DOHH2 (cell line): ENCODE measurements around the gene HIBADH.

ENCODE experiments used
- EZH2phosphoT487 ChIP-seq: fragments of 200-600 bp; sonication (generic); IDR thresholded peaks from 2 replicates; pipeline ENCODE4 v1.6.1; 2017; ENCODE audit warnings: borderline replicate concordance, mild to moderate bottlenecking, antibody characterized with exemption, low read length, moderate library complexity, mixed read lengths
- TF ChIP-seq, protein P1 (sequence below): fragments of 200-600 bp; sonication (generic); IDR thresholded peaks from one replicate; pipeline ENCODE4 v1.5.1; 2014; ENCODE audit warnings: antibody characterized with exemption, mild to moderate bottlenecking, low read depth, low read length; ENCODE audit not compliant: poor library complexity, severe bottlenecking

DNA sequence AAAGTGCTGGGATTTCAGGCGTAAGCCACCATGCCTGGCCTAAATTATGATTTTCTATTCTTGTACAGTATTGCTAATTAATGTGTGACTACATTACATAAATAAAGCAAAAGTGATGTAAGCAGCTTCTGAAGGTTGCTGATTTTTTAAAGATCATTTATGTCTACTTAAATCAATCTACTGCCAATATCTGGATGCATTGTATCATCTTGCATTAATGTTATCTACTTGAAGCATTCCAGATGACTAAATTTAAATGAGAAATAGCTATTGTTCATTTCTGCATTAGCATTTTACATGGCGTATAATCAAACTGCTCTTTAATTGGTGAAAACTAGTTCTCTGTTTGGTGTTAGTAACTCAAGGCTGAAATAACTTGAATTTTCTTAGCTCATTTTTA lies 37.1 kb upstream of the HIBADH start:
- TF ChIP-seq, protein P1, sequence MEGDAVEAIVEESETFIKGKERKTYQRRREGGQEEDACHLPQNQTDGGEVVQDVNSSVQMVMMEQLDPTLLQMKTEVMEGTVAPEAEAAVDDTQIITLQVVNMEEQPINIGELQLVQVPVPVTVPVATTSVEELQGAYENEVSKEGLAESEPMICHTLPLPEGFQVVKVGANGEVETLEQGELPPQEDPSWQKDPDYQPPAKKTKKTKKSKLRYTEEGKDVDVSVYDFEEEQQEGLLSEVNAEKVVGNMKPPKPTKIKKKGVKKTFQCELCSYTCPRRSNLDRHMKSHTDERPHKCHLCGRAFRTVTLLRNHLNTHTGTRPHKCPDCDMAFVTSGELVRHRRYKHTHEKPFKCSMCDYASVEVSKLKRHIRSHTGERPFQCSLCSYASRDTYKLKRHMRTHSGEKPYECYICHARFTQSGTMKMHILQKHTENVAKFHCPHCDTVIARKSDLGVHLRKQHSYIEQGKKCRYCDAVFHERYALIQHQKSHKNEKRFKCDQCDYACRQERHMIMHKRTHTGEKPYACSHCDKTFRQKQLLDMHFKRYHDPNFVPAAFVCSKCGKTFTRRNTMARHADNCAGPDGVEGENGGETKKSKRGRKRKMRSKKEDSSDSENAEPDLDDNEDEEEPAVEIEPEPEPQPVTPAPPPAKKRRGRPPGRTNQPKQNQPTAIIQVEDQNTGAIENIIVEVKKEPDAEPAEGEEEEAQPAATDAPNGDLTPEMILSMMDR = no peak
- TF ChIP-seq EZH2phosphoT487 = no peak
